GM21786 (cell line): ENCODE measurements around the gene COX6B1.
"Not testable (repeated sequence)": the region's sequence is repeated elsewhere in the genome, so short reads cannot be mapped to it uniquely, and the experiment has no call there.

Source experiments
- ATAC-seq: cut with Tn5 transposase; IDR thresholded peaks from one replicate; pipeline ENCODE4 v1.9.1; 2021; ENCODE audit not compliant: unreplicated experiment

Gene COX6B1

GRCh38 chr19:35665157-35665556 is 17.0 kb downstream of the COX6B1 start:
- ATAC-seq, result no peak

- no peak for ATAC-seq
These were observed 17.5 kb downstream of the COX6B1 start for GRCh38 chr19:35665604-35666003.

- no peak for ATAC-seq
These were observed 18.3 kb downstream of the COX6B1 start, which contains the start of gene UPK1A for GRCh38 chr19:35666251-35666913. Gene UPK1A, plus strand, starts transcription at chr19:35666517. Its CDS starts 296 bp downstream, at chr19:35666813.

DNA sequence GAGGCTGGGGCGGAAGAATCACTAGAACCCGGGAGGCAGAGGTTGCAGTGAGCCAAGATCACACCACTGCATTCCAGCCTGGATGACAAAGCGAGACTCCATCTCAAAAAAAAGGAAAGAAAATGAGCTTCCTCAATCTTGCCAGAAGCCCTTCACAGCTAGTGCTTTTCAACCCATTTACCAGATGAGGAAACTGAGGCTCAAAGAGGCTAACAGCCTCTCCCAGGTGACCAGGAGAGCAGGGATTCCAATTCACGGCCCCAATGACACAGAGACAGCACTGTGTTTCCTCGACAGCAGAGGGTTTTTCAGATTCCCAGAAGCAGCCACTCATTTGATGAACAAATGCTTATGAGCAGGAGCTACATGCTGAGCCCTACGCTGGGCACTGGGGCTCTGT is 21.4 kb downstream of the COX6B1 start:
- ATAC-seq, result no peak

- no peak for ATAC-seq
These were observed 21.9 kb downstream of the COX6B1 start for GRCh38 chr19:35669974-35670373.

- no peak for ATAC-seq
These were observed 22.6 kb downstream of the COX6B1 start for GRCh38 chr19:35670686-35671085.

- no peak for ATAC-seq
These were observed 23.7 kb downstream of the COX6B1 start for GRCh38 chr19:35671818-35672217.

DNA sequence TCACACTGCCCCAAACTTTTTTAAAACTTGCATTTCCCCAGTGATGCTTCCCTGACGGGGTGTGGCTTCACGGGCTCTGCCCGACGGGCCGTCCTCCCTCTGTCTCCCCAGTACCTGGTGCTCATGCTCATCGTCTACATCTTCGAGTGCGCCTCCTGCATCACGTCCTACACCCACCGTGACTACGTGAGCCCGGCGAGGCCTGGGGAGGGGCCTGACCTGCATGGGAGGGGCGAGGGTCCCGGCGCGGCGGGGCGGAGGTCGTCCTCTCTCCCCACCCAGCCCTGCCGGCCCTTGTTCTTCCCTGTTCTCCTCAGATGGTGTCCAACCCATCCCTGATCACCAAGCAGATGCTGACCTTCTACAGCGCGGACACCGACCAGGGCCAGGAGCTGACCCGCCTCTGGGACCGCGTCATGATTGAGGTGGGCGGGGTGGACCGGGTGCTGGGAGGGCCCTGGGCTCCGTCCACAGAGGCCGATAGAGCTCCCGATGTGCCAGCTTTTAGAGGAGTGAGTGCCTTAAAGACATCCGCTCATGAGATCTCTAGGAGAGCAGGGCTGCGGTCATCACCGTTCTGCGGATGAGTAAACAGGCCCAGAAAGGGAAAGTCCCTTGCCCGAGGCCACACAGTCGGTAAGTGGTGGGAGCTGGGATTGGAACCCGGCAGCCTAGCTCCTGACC is 25.1 kb downstream of the COX6B1 start:
- ATAC-seq, result no peak

DNA sequence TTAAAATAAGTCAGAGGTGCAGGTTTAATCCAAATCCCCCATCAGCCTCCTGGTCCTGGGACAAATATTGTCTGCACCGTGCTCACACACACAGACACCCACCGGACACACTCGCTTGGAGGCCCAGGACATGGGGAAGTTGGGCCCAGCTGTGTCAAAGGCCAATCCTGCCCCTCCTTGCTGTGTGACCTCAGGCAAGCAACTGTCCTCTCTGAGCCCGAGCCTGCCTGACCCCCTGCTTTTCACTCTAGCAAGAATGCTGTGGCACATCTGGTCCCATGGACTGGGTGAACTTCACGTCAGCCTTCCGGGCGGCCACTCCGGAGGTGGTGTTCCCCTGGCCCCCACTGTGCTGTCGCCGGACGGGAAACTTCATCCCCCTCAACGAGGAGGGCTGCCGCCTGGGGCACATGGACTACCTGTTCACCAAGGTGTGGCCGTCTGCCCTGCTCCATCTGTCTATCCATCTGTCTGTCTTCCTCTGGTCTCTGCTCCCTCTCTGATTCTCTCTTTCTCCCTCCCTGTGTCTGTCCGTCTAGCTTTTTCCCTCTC is 27.5 kb downstream of the COX6B1 start:
- ATAC-seq, result no peak

- no peak for ATAC-seq
These were observed 41.7 kb downstream of the COX6B1 start for GRCh38 chr19:35689836-35690235.

DNA sequence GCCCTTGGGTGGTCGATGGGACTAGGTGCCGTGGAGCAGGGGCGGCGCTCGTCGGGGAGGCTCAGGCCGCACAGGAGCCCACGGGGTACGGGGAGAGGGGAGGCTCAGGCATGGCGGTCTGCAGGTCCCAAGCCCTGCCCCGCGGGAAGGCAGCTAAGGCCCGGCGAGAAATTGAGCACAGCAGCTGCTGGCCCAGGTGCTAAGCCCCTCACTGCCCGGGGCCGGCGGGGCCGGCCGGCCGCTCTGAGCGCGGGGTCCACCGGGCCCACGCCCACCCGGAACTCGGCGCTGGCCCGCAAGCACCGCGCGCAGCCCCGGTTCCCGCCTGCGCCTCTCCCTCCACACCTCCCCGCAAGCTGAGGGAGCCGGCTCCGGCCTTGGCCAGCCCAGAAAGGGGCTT is 43.0 kb downstream of the COX6B1 start:
- ATAC-seq, result not testable (repeated sequence)

DNA sequence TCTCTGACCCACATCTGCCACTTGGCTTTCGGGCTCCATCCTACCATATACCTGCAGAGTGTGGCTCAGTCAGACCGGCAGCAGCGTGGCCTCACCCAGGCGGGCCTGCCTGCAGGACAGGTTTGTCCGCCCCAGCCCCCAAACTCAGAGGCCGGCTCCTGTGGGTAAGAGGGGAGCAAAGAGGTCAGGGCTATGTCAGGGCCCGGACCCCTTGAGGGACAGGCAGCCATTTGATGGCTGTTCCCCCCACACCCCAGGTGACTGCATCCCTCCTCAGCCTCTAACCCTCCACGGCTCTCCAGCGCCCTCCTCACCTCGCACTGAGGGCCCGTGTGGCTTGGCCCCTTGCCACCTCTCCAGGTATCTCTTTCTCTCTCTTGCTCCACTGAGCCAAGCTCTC is 43.9 kb downstream of the COX6B1 start:
- no peak for ATAC-seq

DNA sequence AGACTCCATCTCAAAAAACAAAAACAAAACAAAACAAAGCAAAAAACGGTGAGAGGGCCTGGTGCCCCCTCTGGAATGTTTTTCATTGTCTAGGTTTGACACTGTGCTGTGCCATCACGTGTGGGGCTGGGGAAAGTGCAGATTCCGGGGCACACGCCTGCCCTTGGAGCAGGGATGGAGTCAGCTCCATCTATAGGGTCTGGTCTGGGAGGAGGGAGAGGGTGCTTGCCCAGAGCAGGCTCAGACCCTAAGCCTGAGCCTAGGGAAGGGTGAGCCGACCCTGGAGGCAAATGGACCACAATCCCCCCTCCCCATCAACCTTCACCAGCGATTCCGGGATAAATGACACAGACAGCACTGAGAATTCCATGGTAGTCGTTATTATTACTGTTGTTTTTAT is 45.3 kb downstream of the COX6B1 start:
- ATAC-seq, result no peak

DNA sequence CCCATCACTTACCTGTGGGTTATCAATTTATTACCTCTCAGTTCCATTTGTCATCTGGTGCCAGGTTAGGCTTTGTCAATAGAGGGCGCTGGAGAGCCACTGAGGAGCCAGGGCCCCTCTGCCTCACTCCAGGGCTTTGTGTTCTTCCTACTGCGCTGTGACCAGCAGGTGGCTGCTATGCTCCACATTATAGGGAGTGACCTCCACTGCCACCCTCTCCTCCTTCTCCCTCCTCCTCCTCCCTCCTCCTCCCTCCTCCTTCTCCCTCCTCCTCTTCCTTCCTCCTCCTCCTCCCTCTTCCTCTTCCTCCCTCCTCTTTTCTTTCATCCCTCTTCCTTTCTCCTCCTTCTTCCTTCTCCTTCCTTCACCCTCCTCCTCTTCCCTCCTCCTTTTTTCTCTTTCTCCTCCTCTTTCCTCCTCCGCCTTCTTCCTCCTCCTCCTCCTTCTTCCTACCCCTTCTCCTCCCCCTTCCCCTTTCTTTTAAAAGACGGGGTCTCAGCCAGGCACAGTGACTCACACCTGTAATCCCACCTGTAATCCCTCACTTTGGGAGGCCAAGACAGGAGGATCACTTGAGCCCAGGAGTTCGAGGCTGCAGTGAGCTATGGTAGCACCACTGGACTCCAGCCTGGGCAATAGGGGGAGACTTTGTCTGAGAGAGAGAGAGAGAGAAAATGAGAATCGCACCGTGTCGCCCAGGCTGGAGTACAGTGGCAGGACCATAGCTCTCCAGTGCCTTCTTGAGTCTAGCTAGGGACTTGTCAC is 45.9 kb downstream of the COX6B1 start:
- ATAC-seq, result peak; percentile 53

DNA sequence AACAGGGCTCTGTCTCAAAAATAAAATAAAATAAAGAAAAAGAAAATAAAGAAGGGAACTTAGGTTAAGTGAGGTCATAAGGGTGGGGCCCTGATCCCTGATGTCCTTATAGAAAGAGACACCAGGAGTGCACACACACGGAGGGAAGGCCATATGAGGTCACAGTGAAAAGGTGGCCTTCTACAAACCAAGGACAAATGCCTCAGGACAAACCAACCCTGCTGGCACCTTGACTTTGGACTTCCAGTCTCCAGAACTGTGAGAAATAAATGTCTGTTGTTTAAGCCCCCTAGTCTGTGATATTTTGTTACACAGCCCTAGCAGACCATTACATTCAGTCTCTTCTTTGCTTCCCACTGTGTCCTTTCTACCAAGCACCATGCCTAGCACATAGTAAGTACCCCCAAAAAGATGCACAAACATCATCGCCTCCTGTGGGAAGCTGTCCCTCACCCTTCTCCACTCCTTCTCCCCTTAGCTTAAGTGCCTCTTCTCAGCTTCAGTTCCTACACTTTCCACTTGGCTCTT is 47.8 kb downstream of the COX6B1 start:
- ATAC-seq, result no peak

GRCh38 chr19:35696835-35697234 is 48.7 kb downstream of the COX6B1 start:
- ATAC-seq, result no peak

DNA sequence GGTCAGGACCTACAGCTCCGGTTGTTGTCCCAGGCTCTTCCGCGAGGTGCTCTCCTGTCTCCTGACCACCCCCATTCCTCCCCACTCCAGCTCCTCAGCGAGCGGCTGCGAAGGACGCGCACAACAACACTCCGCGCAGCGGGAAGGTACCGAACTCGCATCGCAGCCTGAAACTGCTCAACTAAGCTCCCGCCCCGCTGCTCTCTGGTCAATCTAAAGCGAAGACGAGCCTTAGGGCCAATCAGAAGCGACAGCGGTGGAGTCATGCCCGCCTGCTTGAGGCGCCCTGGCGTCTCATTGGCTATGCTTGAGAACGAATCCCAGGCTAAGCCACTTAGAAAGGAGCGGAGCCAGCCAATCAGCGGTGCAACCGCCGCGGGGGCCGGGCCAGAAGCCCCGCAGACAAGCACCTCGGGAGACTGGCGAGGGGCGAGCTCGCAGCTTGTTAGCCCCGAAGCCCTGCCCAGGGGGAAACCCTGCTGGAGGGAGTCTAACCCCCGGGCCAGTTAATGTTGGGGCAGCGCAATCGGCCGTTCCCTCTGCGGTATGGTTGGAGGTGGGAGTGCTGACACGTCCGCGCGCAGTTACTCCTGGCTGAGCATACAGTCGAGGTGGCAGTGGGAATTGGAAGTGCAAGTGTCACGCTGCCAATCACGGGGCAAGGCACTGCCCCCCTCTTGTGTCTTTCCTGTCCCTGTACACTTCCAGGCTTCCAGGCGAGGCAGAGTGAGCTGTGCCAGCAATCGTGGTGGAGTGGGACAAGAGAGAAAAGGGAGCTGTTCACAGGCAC is 54.3 kb downstream of the COX6B1 start:
- ATAC-seq, result peak; percentile 91

- ATAC-seq, result no peak
These were observed 55.2 kb downstream of the COX6B1 start for GRCh38 chr19:35703343-35703742.

- ATAC-seq, result no peak
These were observed 56.1 kb downstream of the COX6B1 start, which contains the start of gene ZBTB32 for GRCh38 chr19:35704218-35704617. Gene ZBTB32, plus strand, starts transcription at chr19:35704558. Its CDS starts 10,069 bp downstream, at chr19:35714627.
